IMR-90 (cell line): ENCODE results near the gene NRAS. TPM values are rescaled to one million over a fixed set of nuclear protein-coding genes. Genes with fewer than 3 reads are reported as not detected.

Experiments
- ATAC-seq: fragments of 200-7000 bp; cut with Tn5 transposase; 2 replicates; pipeline ENCODE4 v1.9.1; 2020; ENCODE audit warnings: low read depth, mild to moderate bottlenecking, moderate library complexity
- BruUV-seq: library from RNA; stranded (reverse); fragments of 400-500 nt; replicated peaks from 2 replicates; lab custom pipeline; 2021; lab: Mats Ljungman, UMichigan
- CTCF ChIA-PET: fragments of 300-600 bp; formaldehyde crosslinking; extraction: SDS; loops from one replicate; lab custom pipeline; 2021; ENCODE audit warnings: antibody characterized with exemption; lab: Yijun Ruan, JAX
- POLR2A ChIA-PET: fragments of 300-600 bp; sonication (Branson Sonifier 250); formaldehyde crosslinking; loops from one replicate; lab custom pipeline; 2022; ENCODE audit warnings: antibody characterized with exemption; ENCODE audit not compliant: unreplicated experiment; lab: Charles Lee
- DNase-seq: peaks from one replicate; pipeline ENCODE4 v3.0.0; 2013
- H2AFZ ChIP-seq: replicated peaks from 2 replicates; pipeline ENCODE3; 2013; ENCODE audit warnings: low read length, mild to moderate bottlenecking; ENCODE audit not compliant: poor library complexity
- H2AK5ac ChIP-seq: 2 replicates; pipeline ENCODE4 v1.6.1; 2013; ENCODE audit warnings: low read depth, low read length, inconsistent platforms
- H2AK9ac ChIP-seq: replicated peaks from 2 replicates; pipeline ENCODE3; 2013; ENCODE audit warnings: mild to moderate bottlenecking, low read depth, low read length, moderate library complexity; ENCODE audit not compliant: poor library complexity
- H2BK120ac ChIP-seq: 2 replicates; pipeline ENCODE4 v1.6.1; 2013; ENCODE audit warnings: low read depth, low read length, inconsistent platforms
- H2BK15ac ChIP-seq: 3 replicates; pipeline ENCODE4 v1.6.1; 2013; ENCODE audit warnings: low read depth, low read length, inconsistent platforms
- H2BK20ac ChIP-seq: 2 replicates; pipeline ENCODE4 v1.6.1; 2013; ENCODE audit warnings: low read depth, mild to moderate bottlenecking, inconsistent platforms, low read length, moderate library complexity
- H2BK5ac ChIP-seq: 2 replicates; pipeline ENCODE4 v1.6.1; 2013; ENCODE audit warnings: mild to moderate bottlenecking, low read depth, low read length, inconsistent platforms; ENCODE audit not compliant: poor library complexity, severe bottlenecking
- H3K14ac ChIP-seq: replicated peaks from 2 replicates; pipeline ENCODE4 v1.6.1; 2013; ENCODE audit warnings: low read depth, low read length, inconsistent platforms
- H3K18ac ChIP-seq: 2 replicates; pipeline ENCODE4 v1.6.1; 2013; ENCODE audit warnings: low read depth, low read length, control low read depth
- H3K23ac ChIP-seq: 2 replicates; pipeline ENCODE4 v1.6.1; 2013; ENCODE audit warnings: low read depth, low read length, inconsistent platforms
- H3K27ac ChIP-seq: 2 replicates; pipeline ENCODE4 v1.5.1; 2013; ENCODE audit warnings: mild to moderate bottlenecking, control low read depth, low read length; ENCODE audit not compliant: insufficient read depth
- H3K27me3 ChIP-seq: 2 replicates; pipeline ENCODE4 v1.6.1; 2013; ENCODE audit warnings: low read length; ENCODE audit not compliant: control insufficient read depth, insufficient read depth
- H3K36me3 ChIP-seq: 2 replicates; pipeline ENCODE4 v1.6.1; 2013; ENCODE audit warnings: low read length, mixed read lengths; ENCODE audit not compliant: control insufficient read depth, insufficient read depth
- H3K4ac ChIP-seq: 2 replicates; pipeline ENCODE4 v1.6.1; 2013; ENCODE audit warnings: low read depth, low read length, inconsistent platforms
- H3K4me1 ChIP-seq: 2 replicates; pipeline ENCODE4 v1.6.1; 2013; ENCODE audit warnings: low read length, mixed read lengths; ENCODE audit not compliant: control insufficient read depth, insufficient read depth
- H3K4me2 ChIP-seq: 2 replicates; pipeline ENCODE4 v1.6.1; 2013; ENCODE audit warnings: low read depth, mild to moderate bottlenecking, control low read depth, low read length, moderate library complexity
- H3K4me3 ChIP-seq: 2 replicates; pipeline ENCODE4 v1.5.1; 2013; ENCODE audit warnings: low read depth, mild to moderate bottlenecking, control low read depth, low read length, moderate library complexity; ENCODE audit not compliant: insufficient read depth
- H3K56ac ChIP-seq: 2 replicates; pipeline ENCODE4 v1.6.1; 2013; ENCODE audit warnings: low read length, inconsistent platforms; ENCODE audit not compliant: insufficient read depth; ENCODE audit errors: extremely low read depth
- H3K79me1 ChIP-seq, 2 experiments: 2 replicates each; pipeline ENCODE4 v1.6.1; 2013; ENCODE audit warnings: low read length in 2 of 2, inconsistent platforms in 1 of 2, low read depth in 1 of 2
- H3K9ac ChIP-seq: 2 replicates; pipeline ENCODE4 v1.6.1; 2013; ENCODE audit warnings: low read depth, low read length, control low read depth
- H3K9me1 ChIP-seq: 2 replicates; pipeline ENCODE4 v1.6.1; 2013; ENCODE audit warnings: low read length, inconsistent platforms; ENCODE audit not compliant: insufficient read depth
- H3K9me3 ChIP-seq: 2 replicates; pipeline ENCODE4 v1.6.1; 2013; ENCODE audit warnings: low read length; ENCODE audit not compliant: control insufficient read depth, insufficient read depth
- H4K20me1 ChIP-seq: 2 replicates; pipeline ENCODE4 v1.6.1; 2013; ENCODE audit warnings: low read length, inconsistent platforms; ENCODE audit not compliant: insufficient read depth
- H4K5ac ChIP-seq: 2 replicates; pipeline ENCODE4 v1.6.1; 2013; ENCODE audit warnings: mild to moderate bottlenecking, low read depth, low read length, control low read depth
- H4K8ac ChIP-seq, 2 experiments: 2 replicates each; pipeline ENCODE4 v1.6.1; 2013; ENCODE audit warnings: low read depth in 2 of 2, low read length in 2 of 2, control low read depth in 1 of 2, inconsistent platforms in 1 of 2
- H4K91ac ChIP-seq: 2 replicates; pipeline ENCODE4 v1.6.1; 2013; ENCODE audit warnings: low read depth, low read length, inconsistent platforms; ENCODE audit not compliant: insufficient read depth
- BHLHE40 ChIP-seq: fragments of 150-350 bp; IDR thresholded peaks from 2 replicates; pipeline ENCODE4 v1.6.1; 2016; ENCODE audit warnings: mild to moderate bottlenecking, low read depth, low read length
- CEBPB ChIP-seq: IDR thresholded peaks from 2 replicates; pipeline ENCODE4 v1.6.1; 2012; ENCODE audit warnings: low read depth, low read length, improper control_type of control experiment
- CHD1 ChIP-seq: IDR thresholded peaks from 2 replicates; pipeline ENCODE4 v1.6.1; 2012; ENCODE audit warnings: low read depth, low read length, improper control_type of control experiment
- FOS ChIP-seq: fragments of 150-350 bp; IDR thresholded peaks from 2 replicates; pipeline ENCODE4 v1.6.1; 2016; ENCODE audit warnings: low read depth, low read length
- MAFK ChIP-seq: IDR thresholded peaks from 2 replicates; pipeline ENCODE4 v1.6.1; 2012; ENCODE audit warnings: low read depth, low read length, improper control_type of control experiment
- MAZ ChIP-seq: IDR thresholded peaks from 2 replicates; pipeline ENCODE4 v1.6.1; 2012; ENCODE audit warnings: low read depth, mild to moderate bottlenecking, low read length, improper control_type of control experiment, moderate library complexity, borderline replicate concordance
- MXI1 ChIP-seq: IDR thresholded peaks from 2 replicates; pipeline ENCODE4 v1.6.1; 2012; ENCODE audit warnings: low read depth, mild to moderate bottlenecking, low read length, moderate library complexity, borderline replicate concordance
- NFE2L2 ChIP-seq: fragments of 150-350 bp; IDR thresholded peaks from 2 replicates; pipeline ENCODE4 v1.6.1; 2016; ENCODE audit warnings: low read depth, mild to moderate bottlenecking, low read length
- POLR2A ChIP-seq: IDR thresholded peaks from 2 replicates; pipeline ENCODE4 v1.6.1; 2012; ENCODE audit warnings: mild to moderate bottlenecking, low read depth, low read length
- RAD21 ChIP-seq: IDR thresholded peaks from 2 replicates; pipeline ENCODE4 v1.6.1; 2012; ENCODE audit warnings: low read length, improper control_type of control experiment
- RCOR1 ChIP-seq: IDR thresholded peaks from 2 replicates; pipeline ENCODE4 v1.6.1; 2012; ENCODE audit warnings: mild to moderate bottlenecking, low read length, improper control_type of control experiment; ENCODE audit not compliant: insufficient replicate concordance
- RFX5 ChIP-seq: IDR thresholded peaks from 2 replicates; pipeline ENCODE4 v1.8.0; 2012; ENCODE audit warnings: low read depth, mild to moderate bottlenecking, low read length, moderate library complexity
- SMC3 ChIP-seq: fragments of 150-350 bp; IDR thresholded peaks from 2 replicates; pipeline ENCODE4 v1.6.1; 2016; ENCODE audit warnings: low read depth, mild to moderate bottlenecking, antibody characterized with exemption, low read length, moderate library complexity
- WGBS, 2 experiments: methylation state at CpG; one replicate each; pipeline versions ENCODE4 v1.1.5 to v1.1.7; 2013; ENCODE audit warnings: missing lambda C conversion rate in 2 of 2; ENCODE audit not compliant: insufficient read length in 1 of 2; ENCODE audit errors: extremely low coverage in 2 of 2; 5-methylcytosine and 5-hydroxymethylcytosine counted together
- dilution Hi-C: fragments of 300-500 bp; cut with HindIII; formaldehyde crosslinking; loops from one replicate; pipeline ENCODE4 v1.14.3; 2018; ENCODE audit warnings: low sequenced_read_pairs; ENCODE audit not compliant: unreplicated experiment
- in situ Hi-C: fragments of 300-500 bp; cut with MboI; formaldehyde crosslinking; loops from 3 replicates; pipeline ENCODE4 v1.14.3; 2019; ENCODE audit warnings: low sequenced_read_pairs, inconsistent platforms, mixed read lengths
- intact Hi-C: fragments of 100-400 bp; cut with micrococcal nuclease; formaldehyde crosslinking; loops from 2 replicates; pipeline ENCODE4 v1.10.0; 2022
- polyA plus RNA-seq, 3 experiments: library from polyadenylated mRNA; depleted of rRNA; stranded (reverse); fragments of >200 nt; gene quantifications; 2 replicates each; pipeline ENCODE4 v1.2.3, GENCODE V29; 2012; ENCODE audit warnings: low replicate concordance in 1 of 3
- total RNA-seq: library from RNA; depleted of rRNA; stranded (reverse); fragments of >200 nt; gene quantifications from 2 replicates; pipeline ENCODE4 v1.2.3, GENCODE V29; 2012
- TF ChIP-seq, protein P1 (sequence below): conservative IDR thresholded peaks from 2 replicates; pipeline ENCODE4 v1.5.1; 2012; ENCODE audit warnings: mild to moderate bottlenecking, low read depth, low read length, improper control_type of control experiment
- TF ChIP-seq, protein P2 (sequence below): fragments of 150-350 bp; IDR thresholded peaks from 2 replicates; pipeline ENCODE4 v1.6.1; 2016; ENCODE audit warnings: low read depth, mild to moderate bottlenecking, low read length, moderate library complexity, borderline replicate concordance
- TF ChIP-seq, protein P3 (sequence below): fragments of 150-350 bp; IDR thresholded peaks from 2 replicates; pipeline ENCODE4 v1.6.1; 2017; ENCODE audit warnings: mild to moderate bottlenecking, antibody characterized with exemption, low read length, low read depth

The NRAS gene
- total and polyA plus RNA-seq, 2 of the 4 experiments (the other 2 are of a cell fraction) = 27.4 to 85.9 TPM

DNA sequence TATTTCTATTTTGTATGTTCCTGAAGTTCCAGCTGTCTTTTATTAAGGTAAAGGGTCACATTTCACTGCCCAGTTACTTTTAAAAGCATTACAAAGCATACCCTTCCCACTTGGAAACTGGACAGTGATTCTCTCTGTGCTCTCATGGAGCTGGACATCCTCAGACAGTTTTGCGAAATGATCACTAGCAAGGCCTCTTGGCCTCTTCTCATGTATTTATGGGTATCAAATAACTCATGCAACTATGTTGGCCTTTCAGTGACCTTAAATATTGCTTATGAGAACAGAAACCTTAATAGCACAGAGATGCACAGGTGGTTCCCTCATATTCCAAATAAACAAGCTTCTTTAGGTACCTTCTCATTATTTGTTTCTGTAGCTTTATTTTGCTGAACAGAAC is 13.3 kb downstream of the NRAS start:
- Histone ChIP-seq H3K4me1 (no peaks in the 10 kb centered on the region), H3K4me3 (no peak overlapping the region), H4K5ac (no peak overlapping the region), H2AK5ac (no peak overlapping the region), H4K8ac (no peak overlapping the region), H4K20me1 (no peaks in the 10 kb centered on the region), H3K4ac (no peak overlapping the region), H3K27ac (no peak overlapping the region), H2BK120ac (no peak overlapping the region), H2BK20ac (no peak overlapping the region), H2BK15ac (no peak overlapping the region), H4K91ac (no peak overlapping the region), H3K9me1 (no peaks in the 10 kb centered on the region), H3K9me3 (no peaks in the 10 kb centered on the region), H3K4me2 (no peak overlapping the region), H3K36me3 (peaks cover 11% of the 10 kb centered on the region), H3K9ac (no peak overlapping the region), H2BK5ac (no peak overlapping the region), H3K56ac (no peak overlapping the region), H3K79me1 (peaks cover 0 to 4% of the 10 kb centered on the region in 2 experiments; a peak in 2 of 4 replicates), H3K27me3 (no peaks in the 10 kb centered on the region; the same call in 1 of the 2 replicates), H2AFZ (no peak overlapping the region), H2AK9ac (no peak overlapping the region), H3K23ac (no peak overlapping the region), H3K14ac (no peak overlapping the region), H3K18ac (no peak overlapping the region)
- ATAC-seq (no peak), DNase-seq (no peak)
- in situ Hi-C loops = loop anchor here (25.0 kb wide), 1 partner anchor 741 kb away; no protein-coding TSS in a partner anchor
- no TSS peak for BruUV-seq
- intact Hi-C loops = no loop called here
- dilution Hi-C loops = no loop called here
- ChIA-PET POLR2A (no interaction called here), CTCF (no interaction called here)
- TF ChIP-seq RAD21 (no peak), CHD1 (no peak), RFX5 (no peak), NFE2L2 (no peak), BHLHE40 (no peak), MXI1 (no peak), RCOR1 (no peak), FOS (no peak), CEBPB (no peak), MAFK (no peak), MAZ (no peak), SMC3 (no peak), POLR2A (no peak)
- TF ChIP-seq, protein P1, sequence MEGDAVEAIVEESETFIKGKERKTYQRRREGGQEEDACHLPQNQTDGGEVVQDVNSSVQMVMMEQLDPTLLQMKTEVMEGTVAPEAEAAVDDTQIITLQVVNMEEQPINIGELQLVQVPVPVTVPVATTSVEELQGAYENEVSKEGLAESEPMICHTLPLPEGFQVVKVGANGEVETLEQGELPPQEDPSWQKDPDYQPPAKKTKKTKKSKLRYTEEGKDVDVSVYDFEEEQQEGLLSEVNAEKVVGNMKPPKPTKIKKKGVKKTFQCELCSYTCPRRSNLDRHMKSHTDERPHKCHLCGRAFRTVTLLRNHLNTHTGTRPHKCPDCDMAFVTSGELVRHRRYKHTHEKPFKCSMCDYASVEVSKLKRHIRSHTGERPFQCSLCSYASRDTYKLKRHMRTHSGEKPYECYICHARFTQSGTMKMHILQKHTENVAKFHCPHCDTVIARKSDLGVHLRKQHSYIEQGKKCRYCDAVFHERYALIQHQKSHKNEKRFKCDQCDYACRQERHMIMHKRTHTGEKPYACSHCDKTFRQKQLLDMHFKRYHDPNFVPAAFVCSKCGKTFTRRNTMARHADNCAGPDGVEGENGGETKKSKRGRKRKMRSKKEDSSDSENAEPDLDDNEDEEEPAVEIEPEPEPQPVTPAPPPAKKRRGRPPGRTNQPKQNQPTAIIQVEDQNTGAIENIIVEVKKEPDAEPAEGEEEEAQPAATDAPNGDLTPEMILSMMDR = no peak
- TF ChIP-seq, protein P2, sequence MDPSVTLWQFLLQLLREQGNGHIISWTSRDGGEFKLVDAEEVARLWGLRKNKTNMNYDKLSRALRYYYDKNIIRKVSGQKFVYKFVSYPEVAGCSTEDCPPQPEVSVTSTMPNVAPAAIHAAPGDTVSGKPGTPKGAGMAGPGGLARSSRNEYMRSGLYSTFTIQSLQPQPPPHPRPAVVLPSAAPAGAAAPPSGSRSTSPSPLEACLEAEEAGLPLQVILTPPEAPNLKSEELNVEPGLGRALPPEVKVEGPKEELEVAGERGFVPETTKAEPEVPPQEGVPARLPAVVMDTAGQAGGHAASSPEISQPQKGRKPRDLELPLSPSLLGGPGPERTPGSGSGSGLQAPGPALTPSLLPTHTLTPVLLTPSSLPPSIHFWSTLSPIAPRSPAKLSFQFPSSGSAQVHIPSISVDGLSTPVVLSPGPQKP = no peak
- TF ChIP-seq, protein P3, sequence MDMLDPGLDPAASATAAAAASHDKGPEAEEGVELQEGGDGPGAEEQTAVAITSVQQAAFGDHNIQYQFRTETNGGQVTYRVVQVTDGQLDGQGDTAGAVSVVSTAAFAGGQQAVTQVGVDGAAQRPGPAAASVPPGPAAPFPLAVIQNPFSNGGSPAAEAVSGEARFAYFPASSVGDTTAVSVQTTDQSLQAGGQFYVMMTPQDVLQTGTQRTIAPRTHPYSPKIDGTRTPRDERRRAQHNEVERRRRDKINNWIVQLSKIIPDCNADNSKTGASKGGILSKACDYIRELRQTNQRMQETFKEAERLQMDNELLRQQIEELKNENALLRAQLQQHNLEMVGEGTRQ = no peak
- no CpG with 5 or more reads among the region's 1 CpG for WGBS, 2 experiments
